Measurements from ENCODE around the gene MTMR8.
"Not testable (repeated sequence)": the region's sequence is repeated elsewhere in the genome, so short reads cannot be mapped to it uniquely, and the experiment has no call there.

MTMR8 gene

DNA sequence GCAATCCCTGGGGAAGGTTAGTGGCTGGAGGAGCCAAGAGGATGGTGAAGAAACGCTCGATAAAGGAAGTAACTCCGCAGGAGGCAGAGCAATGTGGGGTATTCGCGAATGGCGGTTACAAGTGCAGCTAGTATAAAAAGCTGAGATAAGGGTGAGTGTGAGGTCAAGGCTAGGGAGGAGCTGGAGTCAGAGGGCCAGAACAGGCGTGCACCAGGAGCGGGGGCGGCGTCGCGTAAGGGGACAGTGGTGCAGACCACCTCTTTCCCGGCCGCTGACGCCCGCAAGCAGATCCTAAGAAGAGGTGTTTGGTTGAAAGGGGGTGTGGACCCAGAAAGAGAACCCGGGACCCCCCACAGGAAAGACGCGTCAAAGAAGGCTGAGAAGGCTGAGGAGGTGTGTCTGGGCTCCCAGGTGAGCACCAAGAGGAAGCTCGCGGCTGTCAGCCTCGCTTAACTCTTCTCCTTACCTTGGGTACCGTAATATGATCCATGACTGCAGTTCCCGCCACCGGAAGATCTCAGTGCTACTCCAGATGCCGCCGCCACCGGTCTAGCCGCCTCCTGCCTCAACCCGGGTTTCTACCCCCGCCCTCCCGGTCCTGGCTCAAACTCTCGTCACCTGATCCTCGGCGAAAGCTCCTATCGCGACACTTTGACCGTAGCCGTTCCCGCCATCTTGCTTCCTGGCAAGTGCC, at the start of gene MTMR8:
Gene MTMR8, minus strand, starts transcription at position 579 of the 694 bp plus-strand sequence. Its CDS starts 89 bp downstream, at position 490.
- in situ Hi-C loops (cut with MboI; ENCODE audit: low pct_unique_long_range_greater_than_20kb, low sequenced_read_pairs): no loop called here
- peak; percentile 84 for DNase-seq

DNA sequence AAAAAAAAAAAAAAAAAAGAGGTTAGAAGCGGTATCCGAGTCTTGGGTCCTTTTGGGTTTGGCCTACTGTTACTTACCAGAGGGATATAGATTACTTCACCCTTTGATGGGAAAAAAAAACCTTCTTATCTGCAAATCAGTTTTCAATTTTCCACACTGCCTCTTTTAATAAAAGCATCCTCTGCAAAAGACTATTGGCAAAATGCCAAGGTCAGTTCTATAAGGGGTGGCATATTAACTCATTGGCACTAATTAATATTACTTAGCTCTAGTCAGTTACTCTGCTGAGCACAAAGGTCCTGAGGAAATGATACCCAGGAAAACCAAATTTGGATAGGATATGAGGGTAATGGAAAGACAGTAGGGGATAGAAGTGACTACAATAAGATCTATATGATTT, 44.3 kb upstream of the MTMR8 start:
- no peak for DNase-seq
- in situ Hi-C loops (cut with MboI; ENCODE audit: low pct_unique_long_range_greater_than_20kb, low sequenced_read_pairs): no loop called here

DNA sequence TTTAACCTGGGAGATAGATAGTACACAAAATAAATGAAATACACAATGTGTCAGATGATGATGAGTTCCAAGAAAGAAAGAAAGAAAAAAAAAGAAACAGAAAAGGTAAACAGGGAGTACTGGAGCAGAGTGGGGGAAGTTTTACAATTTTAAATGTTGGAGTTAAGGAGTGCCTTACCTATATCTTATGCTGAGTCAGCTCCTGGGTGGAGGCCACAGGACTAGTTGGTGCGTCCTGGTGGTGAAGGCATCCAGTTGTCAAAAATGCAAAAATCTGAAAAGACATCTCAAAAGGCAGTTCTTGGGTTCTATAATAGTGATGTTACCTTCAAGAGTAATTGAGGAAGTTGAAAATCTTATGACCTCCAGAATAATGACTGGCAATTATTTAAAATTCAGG, 42.4 kb upstream of the MTMR8 start:
- in situ Hi-C loops (cut with MboI; ENCODE audit: low pct_unique_long_range_greater_than_20kb, low sequenced_read_pairs): no loop called here
- no peak for DNase-seq

DNA sequence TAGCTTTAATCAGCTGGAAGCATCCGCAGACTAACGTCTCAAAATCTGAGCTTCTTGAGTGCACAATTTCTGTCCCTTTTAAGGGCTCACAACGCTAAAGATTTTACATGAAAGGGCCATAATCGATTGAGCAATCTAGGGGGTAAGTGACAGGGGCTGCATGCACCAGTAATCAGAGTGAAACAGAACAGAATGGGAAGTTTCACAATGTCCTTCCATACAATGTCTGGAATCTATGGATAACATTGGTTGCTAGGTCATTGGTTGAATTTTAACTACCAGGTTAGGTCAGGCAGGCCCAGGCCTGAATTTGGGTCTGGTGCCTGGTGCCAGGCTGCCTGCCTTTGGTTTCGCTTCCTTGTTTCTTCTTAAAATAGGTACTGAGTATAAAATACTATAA, 42.0 kb upstream of the MTMR8 start:
- no peak for DNase-seq
- in situ Hi-C loops (cut with MboI; ENCODE audit: low pct_unique_long_range_greater_than_20kb, low sequenced_read_pairs): no loop called here

DNA sequence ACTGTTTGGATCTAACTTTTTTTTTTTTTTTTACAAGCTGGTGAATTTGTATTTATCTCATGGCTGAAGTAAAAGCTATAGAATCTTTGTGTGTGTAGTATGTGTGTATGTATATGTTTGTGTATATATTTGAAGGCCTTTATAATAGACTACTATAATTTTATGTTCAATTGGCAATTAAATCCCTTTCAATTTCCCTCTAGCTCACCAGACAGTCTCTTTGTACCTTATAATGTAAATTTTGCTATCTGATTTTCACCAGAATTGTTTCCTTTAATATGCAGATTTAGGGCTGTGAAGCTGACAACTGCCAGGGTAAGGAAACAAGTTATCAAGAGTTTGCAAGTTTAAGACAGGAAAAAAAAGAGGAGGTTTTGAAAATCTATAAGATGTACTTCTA, 33.1 kb upstream of the MTMR8 start:
- DNase-seq: no peak
- in situ Hi-C loops (cut with MboI; ENCODE audit: low pct_unique_long_range_greater_than_20kb, low sequenced_read_pairs): no loop called here

DNA sequence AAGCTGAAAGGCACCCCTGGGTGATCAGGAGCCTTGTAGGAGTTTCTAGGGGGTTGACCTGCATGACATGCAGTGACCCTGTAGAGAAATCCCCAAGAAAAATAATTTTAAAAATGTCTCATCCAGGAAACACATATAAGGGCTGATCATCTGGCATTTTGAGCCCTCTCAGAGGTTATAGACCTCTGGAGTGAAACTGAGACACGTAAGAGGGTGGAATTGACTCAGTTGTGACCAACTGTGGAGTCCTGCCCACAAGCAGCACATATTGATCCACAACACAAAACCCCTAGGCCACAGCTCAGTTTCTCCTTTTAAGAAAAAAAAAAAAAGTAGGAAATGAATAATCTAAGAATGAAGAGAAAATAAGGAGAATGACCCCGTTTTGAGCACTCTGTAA, 32.5 kb upstream of the MTMR8 start:
- no peak for DNase-seq
- in situ Hi-C loops (cut with MboI; ENCODE audit: low pct_unique_long_range_greater_than_20kb, low sequenced_read_pairs): no loop called here

DNA sequence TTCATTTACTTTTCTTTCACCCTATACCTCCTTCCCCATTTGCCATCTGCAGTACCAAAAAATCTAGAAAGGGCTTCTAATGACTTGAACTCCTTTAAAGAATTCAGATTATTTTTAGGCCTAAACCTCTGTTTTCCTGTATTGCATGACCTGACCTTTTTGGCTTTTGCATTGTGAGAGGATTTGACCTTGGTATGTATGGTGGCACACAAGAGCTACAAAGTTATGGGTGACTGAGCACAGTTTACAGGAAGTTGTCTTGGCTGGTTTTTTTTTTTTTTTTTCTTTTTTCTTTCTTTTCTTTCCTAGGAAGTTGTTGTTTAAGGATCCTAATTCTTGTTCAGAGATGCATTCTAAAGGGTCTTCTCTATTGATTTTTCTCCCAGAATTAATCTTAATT, 32.0 kb upstream of the MTMR8 start:
- in situ Hi-C loops (cut with MboI; ENCODE audit: low pct_unique_long_range_greater_than_20kb, low sequenced_read_pairs): no loop called here
- no peak for DNase-seq

DNA sequence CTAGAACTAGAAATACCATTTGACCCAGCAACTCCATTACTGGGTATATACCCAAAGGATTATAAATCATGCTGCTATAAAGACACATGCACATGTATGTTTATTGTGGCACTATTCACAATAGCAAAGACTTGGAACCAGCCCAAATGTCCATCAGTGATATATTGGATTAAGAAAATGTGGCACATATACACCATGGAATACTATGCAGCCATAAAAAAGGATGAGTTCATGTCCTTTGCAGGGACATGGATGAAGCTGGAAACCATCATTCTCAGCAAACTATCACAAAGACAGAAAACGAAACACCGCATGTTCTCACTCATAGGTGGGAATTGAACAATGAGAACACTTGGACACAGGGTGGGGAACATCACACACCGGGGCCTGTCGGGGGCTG, 14.5 kb upstream of the MTMR8 start:
- in situ Hi-C loops (cut with MboI; ENCODE audit: low pct_unique_long_range_greater_than_20kb, low sequenced_read_pairs): not testable (repeated sequence)

DNA sequence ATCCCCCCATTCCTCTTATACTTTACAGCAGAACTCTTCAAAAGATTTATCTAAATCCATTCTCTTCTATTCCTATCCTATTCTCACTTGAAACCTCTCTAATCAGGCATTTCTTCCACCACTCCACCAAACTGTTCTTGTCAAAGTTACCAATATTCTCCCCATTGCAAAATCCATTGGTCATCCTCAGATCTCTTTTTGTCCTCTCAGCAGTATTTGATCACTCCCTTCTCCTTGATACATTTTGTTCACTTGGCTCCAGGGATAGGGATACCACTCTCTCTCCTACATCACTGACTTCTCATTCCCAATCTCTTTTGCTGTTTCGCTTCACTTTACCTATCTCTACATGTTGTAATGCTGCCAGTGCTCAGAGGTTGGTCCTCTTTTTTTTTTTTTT, 2.8 kb upstream of the MTMR8 start:
- DNase-seq: no peak
- in situ Hi-C loops (cut with MboI; ENCODE audit: low pct_unique_long_range_greater_than_20kb, low sequenced_read_pairs): no loop called here

More for the DNA sequence above, 14.5 kb upstream of the MTMR8 start:
- not testable (repeated sequence) for DNase-seq

DNA sequence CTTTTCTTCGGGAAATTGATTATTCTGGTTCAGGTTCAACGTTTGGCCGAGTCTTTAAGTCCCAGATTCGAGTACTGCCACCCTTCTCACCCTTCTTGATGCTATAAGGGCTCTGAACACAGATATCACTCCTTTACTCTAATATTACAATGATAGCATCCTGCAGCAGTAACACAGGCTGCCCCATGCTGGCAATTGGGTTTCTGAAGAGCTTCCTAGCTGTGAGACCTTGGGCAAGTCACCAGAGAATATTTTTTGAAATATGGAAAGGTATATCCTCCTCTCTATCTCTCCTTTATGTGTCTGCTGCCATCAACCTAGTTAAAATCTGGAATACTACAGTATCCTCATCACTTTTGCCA, 297 bp upstream of the MTMR8 start:
- in situ Hi-C loops (cut with MboI; ENCODE audit: low pct_unique_long_range_greater_than_20kb, low sequenced_read_pairs): no loop called here
- no peak for DNase-seq

DNA sequence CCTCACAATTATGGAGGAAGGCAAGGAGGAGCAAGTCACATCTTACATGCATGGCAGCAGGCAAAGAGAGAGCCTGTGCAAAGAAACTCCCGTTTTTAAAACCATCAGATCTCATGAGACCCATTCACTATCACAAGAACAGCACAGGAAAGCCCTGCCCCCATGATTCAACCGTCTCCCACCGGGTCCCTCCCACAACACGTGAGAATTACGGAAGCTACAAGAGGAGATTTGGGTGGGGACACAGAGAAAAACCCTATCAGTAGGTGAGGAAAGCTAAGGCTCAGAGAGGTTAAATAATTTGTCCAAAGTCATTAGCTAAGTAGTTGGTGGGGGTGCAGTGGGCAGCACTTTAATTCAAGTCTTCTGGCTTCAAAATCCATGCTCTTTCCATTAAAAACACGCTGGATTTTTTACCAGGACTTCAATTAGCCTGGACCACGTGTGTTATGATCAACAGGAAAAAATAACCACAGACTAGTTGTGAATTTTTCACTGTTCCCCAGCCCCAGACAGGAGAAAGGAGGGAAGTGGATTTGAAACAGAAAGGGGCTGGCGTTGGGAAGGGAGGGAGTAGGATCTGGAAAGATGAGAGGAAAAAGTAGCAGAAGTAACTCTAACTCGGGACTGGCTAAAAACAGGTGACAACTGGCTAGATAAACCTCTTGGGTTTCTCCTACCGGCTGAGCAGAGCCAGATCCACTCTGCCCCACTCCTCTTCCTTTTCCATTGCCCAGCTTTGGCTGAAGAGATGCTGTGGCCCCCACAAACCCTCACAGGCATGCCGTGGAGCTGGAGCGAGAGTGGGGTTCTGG, 986 bp downstream of the MTMR8 start:
- in situ Hi-C loops (cut with MboI; ENCODE audit: low pct_unique_long_range_greater_than_20kb, low sequenced_read_pairs): no loop called here
- DNase-seq: peak; percentile 42

DNA sequence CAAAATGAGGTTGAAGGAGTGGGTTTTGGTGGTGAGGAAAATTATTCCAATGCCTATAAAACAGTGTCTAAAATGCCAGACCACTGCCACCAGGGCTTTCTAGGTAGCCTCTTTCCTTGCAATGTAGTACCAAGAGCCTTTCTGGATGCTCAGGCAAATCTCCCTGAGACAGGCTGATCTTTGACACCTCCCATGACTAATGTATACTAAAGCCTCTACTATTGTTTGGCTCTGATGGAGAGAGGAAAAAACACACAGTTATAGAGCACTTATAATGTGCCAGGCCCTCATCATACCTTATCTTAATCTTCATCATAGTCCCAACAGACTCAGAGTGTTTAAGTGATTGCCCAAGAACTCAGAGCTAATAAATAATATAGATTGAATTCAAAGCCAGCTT, 5.8 kb downstream of the MTMR8 start:
- DNase-seq: no peak
- in situ Hi-C loops (cut with MboI; ENCODE audit: low pct_unique_long_range_greater_than_20kb, low sequenced_read_pairs): no loop called here

DNA sequence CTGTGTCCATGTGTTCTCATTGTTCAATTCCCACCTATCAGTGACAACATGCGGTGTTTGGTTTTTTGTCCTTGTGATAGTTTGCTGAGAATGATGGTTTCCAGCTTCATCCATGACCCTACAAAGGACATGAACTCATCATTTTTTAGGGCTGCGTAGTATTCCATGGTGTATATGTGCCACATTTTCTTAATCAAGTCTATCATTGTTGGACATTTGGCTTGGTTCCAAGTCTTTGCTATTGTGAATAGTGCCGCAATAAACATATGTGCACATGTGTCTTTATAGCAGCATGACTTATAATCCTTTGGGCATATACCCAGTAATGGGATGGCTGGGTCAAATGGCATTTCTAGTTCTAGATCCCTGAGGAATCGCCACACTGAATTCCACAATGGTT, 14.5 kb downstream of the MTMR8 start:
- in situ Hi-C loops (cut with MboI; ENCODE audit: low pct_unique_long_range_greater_than_20kb, low sequenced_read_pairs): not testable (repeated sequence)

DNA sequence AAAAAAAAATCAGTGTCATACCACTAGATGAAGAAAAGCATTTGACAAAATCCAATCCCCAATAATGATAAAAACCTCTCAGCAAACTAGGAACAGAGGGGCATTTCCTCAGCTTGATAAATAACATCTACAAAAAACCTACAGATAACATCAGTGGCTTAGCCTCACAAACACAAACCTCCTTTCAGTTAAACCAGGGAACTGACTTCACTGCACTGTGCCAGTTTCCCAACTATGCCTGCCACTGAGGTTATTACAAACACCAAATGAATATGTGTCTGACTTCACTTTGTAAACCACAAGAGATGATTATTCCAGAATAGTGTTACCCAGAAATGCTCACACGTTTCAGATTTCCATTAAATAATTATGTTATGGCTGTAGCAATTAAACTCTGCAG, 15.3 kb downstream of the MTMR8 start:
- in situ Hi-C loops (cut with MboI; ENCODE audit: low pct_unique_long_range_greater_than_20kb, low sequenced_read_pairs): no loop called here
- no peak for DNase-seq

More for the DNA sequence above, 14.5 kb downstream of the MTMR8 start:
- not testable (repeated sequence) for DNase-seq

DNA sequence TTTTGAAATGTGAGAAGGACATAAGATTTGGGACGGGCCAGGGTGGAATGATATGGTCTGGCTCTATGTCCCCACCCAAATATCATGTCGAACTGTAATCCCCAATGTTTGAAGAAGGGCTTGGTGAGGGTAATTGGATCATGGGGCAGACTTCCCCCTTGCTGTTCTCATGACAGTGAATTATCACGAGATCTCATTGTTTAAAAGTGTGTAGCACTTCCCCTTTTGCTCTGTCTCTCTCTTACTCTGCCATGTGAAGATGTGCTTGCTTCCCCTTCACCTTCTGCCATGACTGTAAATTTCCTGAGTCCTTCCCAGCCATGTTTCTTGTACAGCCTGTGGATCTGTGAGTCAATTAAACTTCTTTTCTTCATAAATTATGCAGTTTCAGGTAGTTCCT, 17.5 kb downstream of the MTMR8 start:
- in situ Hi-C loops (cut with MboI; ENCODE audit: low pct_unique_long_range_greater_than_20kb, low sequenced_read_pairs): no loop called here
- peak; percentile 49 for DNase-seq

DNA sequence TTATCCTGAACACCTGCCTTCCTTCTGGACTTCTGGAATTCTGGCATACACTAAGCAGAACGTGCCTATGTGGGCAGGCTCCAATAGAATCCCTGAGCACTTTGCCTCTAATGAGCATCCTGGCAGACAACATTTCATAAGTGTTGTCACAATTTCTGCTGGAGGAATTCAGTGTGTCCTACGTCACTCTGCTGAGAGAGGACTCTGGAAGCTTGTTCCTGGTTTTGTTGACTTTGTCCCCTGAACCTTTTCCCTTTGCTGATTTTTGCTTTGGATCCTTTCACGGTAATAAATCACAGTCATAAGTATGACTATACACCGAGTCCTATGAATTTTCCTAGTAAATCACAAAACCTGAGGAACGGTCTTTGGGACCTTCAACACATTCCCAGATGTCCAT, 43.2 kb downstream of the MTMR8 start:
- in situ Hi-C loops (cut with MboI; ENCODE audit: low pct_unique_long_range_greater_than_20kb, low sequenced_read_pairs): no loop called here
- DNase-seq: no peak

DNA sequence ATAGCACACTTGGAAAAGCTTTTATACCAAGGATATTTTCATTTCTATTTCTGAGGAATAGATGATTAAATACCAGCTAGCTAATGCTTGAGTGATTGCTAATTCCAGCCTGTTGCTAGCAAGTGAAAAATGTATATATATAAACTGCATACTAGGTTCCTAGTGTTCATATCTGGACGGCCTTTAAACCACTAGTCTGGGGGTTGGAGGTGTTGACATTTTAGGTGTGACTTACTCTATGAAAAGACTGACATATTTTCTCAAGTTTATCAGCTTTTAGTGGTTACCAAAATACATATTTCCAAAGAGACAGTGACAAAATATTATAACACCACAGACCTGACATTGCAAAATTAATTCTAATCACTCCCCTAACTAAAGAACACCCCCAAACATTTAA, 44.7 kb downstream of the MTMR8 start:
- in situ Hi-C loops (cut with MboI; ENCODE audit: low pct_unique_long_range_greater_than_20kb, low sequenced_read_pairs): no loop called here
- no peak for DNase-seq

DNA sequence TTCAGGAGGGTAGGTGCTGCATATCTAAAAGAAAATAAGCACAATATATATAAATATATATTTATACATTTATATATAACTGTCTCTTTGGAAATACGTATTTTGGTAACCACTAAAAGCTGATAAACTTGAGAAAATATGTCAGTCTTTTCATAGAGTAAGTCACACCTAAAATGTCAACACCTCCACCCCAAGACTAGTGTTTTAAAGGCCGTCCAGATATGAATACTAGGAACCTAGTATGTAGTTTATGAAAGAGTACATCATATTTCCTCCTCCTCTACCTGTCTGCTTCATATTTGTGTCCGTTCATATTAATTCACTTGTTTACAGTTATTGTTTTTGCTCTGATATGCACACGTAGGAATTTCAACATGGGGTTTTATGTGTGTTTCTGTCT, 45.2 kb downstream of the MTMR8 start:
- in situ Hi-C loops (cut with MboI; ENCODE audit: low pct_unique_long_range_greater_than_20kb, low sequenced_read_pairs): no loop called here
- no peak for DNase-seq

DNA sequence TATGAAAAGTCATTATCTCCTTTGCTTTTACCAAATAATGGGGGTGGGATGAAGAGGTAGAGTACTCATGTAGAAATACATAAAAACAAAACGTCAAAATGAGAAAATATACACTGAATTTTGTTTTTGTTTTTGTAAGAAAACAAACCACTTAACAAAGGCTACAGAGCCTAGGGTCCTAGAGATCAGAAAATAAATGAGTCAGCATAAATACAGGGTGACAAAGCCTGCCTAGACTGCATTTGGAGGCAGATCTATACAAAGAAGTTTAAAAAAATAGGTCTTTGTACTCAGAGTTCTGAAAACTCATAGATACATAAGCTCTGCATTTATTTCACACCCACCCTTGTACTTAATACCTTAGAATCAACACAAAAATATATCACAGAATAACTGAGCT, 52.4 kb downstream of the MTMR8 start:
- DNase-seq: no peak
- in situ Hi-C loops (cut with MboI; ENCODE audit: low pct_unique_long_range_greater_than_20kb, low sequenced_read_pairs): no loop called here

DNA sequence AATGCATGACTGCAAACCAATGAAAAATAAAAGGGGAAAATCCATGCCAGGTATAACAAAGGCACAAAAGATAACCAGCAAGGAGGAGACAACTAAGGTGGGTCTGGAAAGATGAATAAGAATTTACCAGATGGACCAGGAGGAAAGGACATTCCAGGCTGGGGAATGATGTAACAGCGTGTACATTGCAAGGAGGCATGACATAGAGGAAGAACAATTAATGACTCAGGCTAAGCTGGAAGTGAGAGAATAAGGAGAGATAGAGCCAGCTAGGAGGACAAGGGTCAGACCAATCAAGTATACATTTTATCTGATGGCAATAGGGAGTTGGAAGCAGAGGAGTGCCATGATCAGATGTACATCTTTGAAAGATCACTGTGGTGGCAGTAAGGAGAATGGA, 57.0 kb downstream of the MTMR8 start:
- in situ Hi-C loops (cut with MboI; ENCODE audit: low pct_unique_long_range_greater_than_20kb, low sequenced_read_pairs): no loop called here
- no peak for DNase-seq

DNA sequence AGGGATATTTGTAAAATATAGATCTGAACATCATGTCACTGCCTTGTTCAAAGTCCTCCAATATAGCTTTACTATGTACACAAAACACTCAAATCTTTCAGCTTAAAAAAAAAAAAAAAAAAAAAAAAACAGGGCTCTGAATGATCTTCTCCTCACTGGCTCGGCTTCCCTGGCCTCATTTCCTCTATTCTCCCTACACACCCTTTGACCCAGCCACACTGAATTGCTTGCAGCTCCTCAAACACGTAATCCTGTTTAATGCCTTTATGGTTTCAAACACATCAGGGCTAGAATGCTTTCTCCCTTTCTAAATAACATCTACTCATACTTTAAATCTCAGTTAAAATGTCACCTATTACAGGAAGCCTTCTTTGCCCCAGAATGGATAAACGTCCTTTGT, 60.8 kb downstream of the MTMR8 start:
- in situ Hi-C loops (cut with MboI; ENCODE audit: low pct_unique_long_range_greater_than_20kb, low sequenced_read_pairs): no loop called here
- no peak for DNase-seq
